ENCODE data around the gene CRYBB3.

The CRYBB3 gene

DNA sequence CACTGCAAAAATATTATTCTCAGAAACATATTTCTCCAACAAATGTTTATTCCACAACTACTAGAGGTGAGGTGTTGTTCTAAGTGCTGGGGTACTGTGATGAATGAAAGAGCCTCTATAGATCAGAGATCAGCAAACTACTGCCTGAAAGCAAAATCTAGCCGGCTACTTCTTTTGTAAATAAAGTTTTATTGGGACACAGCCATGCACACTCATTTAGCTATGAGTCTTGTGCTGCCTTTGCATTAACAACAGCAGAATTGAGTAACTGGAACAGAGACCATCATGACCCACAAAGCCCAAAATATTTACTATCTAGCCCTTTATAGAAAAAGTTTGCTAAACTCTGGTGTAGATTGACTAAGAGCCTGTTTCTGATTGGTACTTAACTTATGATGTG, 37.1 kb upstream of the CRYBB3 start:
- DNase-seq (ENCODE audit: insufficient read length, low spot score): no peak
- FAIRE-seq: no peak
- TF ChIP-seq PAX5 (IDR thresholded peaks at IDR 0.05; ENCODE audit: insufficient read depth, low read length, severe bottlenecking) (no peak), POU2F2 (IDR thresholded peaks at IDR 0.05; ENCODE audit: low read depth, low read length) (no peak), POLR2A (IDR thresholded peaks at IDR 0.05; ENCODE audit: low read depth, low read length) (no peak), TAF1 (IDR thresholded peaks at IDR 0.05; ENCODE audit: low read depth, low read length) (no peak), POLR2AphosphoS5 (IDR thresholded peaks at IDR 0.05; ENCODE audit: low read depth, low read length) (no peak), SPI1 (IDR thresholded peaks at IDR 0.05; ENCODE audit: low read depth, low read length) (no peak)

DNA sequence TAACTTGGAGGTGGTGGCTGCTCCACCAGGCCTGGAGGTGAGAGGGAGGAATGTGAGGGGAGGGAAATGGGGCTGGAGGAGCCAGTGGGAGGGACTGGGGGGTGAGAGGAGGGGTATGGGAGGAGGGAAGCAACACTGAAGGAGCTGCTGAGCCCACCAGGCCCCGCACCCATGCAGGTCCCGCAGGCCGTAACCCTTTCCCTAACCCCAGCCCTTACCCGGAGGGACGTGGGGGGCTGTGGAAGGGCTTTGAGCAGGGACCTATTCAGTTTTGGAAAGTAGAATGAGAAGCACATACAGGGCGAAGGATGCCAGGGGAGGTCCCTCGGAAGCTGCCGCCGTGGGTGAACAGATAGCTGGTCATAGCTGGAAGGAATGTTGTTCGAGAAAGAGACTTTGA, 33.9 kb upstream of the CRYBB3 start:
- TF ChIP-seq POLR2A (IDR thresholded peaks at IDR 0.05; ENCODE audit: low read depth, low read length) (no peak), POLR2AphosphoS5 (IDR thresholded peaks at IDR 0.05; ENCODE audit: low read depth, low read length) (no peak), PAX5 (IDR thresholded peaks at IDR 0.05; ENCODE audit: insufficient read depth, low read length, severe bottlenecking) (no peak), TAF1 (IDR thresholded peaks at IDR 0.05; ENCODE audit: low read depth, low read length) (no peak), SPI1 (IDR thresholded peaks at IDR 0.05; ENCODE audit: low read depth, low read length) (no peak), POU2F2 (IDR thresholded peaks at IDR 0.05; ENCODE audit: low read depth, low read length) (no peak)
- FAIRE-seq (no peak), DNase-seq (ENCODE audit: insufficient read length, low spot score) (no peak)

DNA sequence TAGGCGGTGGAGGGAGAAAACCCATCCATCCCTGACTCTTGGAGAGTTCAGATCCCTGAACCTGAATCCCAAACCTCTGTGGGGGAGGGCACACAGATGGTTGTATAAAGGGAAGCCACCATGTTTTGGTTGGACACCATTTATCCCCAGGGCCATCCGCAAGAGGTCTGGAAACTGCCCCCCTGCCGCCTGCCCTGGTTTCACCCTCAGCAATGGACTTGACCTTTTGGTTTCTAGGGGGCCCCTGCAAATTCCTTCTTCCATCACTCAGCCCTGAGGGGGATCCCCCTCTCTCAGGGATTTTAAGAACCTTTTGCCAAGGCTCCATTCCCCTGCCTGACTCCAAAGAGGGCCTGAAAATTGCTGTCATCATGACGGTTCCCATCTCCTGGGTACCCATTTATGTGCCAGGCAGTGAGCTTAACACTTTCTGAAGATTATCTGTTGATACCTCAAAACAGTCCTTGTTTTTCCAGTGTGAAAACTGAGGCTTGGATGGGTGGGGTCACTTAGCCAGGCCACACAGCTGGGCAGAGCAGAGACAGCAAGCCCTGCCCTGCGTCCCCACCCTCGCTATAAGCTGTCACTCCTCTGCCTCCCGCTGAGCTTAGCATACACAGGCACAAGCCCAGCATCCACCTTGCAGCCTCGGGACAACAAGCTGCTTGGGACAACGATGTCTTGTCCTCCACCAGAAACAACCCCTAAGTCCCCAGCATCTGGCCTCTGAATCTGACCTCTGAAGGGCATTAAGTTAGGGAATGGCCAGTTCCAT, 33.2 kb upstream of the CRYBB3 start:
- FAIRE-seq (no peak), DNase-seq (ENCODE audit: insufficient read length, low spot score) (no peak)
- TF ChIP-seq PAX5 (IDR thresholded peaks at IDR 0.05; ENCODE audit: insufficient read depth, low read length, severe bottlenecking): no peak
- no peak for TF ChIP-seq POU2F2 (IDR thresholded peaks at IDR 0.05; ENCODE audit: low read depth, low read length)
- no peak for TF ChIP-seq TAF1 (IDR thresholded peaks at IDR 0.05; ENCODE audit: low read depth, low read length)
- no peak for TF ChIP-seq POLR2AphosphoS5 (IDR thresholded peaks at IDR 0.05; ENCODE audit: low read depth, low read length)
- no peak for TF ChIP-seq SPI1 (IDR thresholded peaks at IDR 0.05; ENCODE audit: low read depth, low read length)
- TF ChIP-seq POLR2A (IDR thresholded peaks at IDR 0.05; ENCODE audit: low read depth, low read length): no peak

DNA sequence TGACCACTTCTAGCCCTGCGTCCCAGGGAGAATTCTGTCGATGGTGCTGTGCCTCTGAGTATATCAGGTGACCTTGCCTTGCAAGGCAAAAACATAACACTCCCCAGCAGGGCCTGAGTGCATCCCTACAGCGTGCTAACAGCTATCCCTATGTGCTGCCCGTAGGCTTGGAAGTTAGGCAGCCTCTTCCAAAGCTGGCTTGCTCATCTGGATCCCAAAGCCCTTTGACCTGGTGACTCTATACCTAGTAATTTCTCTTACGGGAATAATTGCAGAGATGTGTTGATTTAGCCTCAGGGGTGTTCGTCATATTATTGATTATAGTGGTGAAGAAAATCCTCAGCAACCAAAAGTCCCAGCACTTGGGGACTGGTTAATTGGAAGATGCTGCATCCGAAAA, 32.6 kb upstream of the CRYBB3 start:
- no peak for FAIRE-seq
- DNase-seq (ENCODE audit: insufficient read length, low spot score): no peak
- TF ChIP-seq PAX5 (IDR thresholded peaks at IDR 0.05; ENCODE audit: insufficient read depth, low read length, severe bottlenecking): no peak
- no peak for TF ChIP-seq POLR2AphosphoS5 (IDR thresholded peaks at IDR 0.05; ENCODE audit: low read depth, low read length)
- no peak for TF ChIP-seq SPI1 (IDR thresholded peaks at IDR 0.05; ENCODE audit: low read depth, low read length)
- no peak for TF ChIP-seq POU2F2 (IDR thresholded peaks at IDR 0.05; ENCODE audit: low read depth, low read length)
- TF ChIP-seq POLR2A (IDR thresholded peaks at IDR 0.05; ENCODE audit: low read depth, low read length): no peak
- TF ChIP-seq TAF1 (IDR thresholded peaks at IDR 0.05; ENCODE audit: low read depth, low read length): no peak

DNA sequence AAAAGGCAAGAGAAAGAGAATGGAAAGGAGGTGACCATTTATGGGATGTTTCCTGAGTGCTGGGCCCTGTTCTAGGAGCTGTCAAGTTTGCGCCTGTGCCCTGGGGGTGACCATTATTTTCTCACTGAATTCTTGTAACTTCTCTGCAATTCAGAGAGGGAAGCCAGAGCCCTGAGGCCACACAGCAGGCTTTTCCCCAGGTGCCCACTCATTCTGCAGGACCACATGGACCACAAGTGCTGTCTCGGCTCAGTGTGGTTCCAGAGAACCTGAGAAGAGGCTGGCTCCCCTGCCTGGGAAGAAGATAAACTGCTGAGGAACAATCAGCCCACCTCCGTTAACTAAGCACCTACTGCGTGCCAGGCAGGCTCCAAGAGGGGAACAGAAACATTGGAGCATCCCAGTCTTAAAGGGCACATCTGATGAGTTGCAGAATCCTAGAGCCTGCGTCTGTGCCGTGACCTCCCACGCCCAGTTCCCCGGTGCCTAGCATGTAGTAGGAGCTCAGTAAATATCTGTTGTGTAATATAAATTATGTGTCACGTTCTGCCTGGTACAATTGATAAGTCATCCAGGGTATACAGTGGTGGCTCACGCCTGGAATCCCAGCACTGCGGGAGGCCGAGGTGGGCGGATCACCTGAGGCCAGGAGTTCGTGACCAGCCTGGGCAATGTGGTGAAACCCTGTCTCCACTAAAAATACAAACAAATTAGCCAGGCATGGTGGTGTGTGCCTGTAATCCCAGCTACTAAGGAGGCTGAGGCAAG, 31.6 kb upstream of the CRYBB3 start:
- no peak for TF ChIP-seq PAX5 (IDR thresholded peaks at IDR 0.05; ENCODE audit: insufficient read depth, low read length, severe bottlenecking)
- no peak for TF ChIP-seq TAF1 (IDR thresholded peaks at IDR 0.05; ENCODE audit: low read depth, low read length)
- TF ChIP-seq POU2F2 (IDR thresholded peaks at IDR 0.05; ENCODE audit: low read depth, low read length): no peak
- TF ChIP-seq SPI1 (IDR thresholded peaks at IDR 0.05; ENCODE audit: low read depth, low read length): no peak
- TF ChIP-seq POLR2A (IDR thresholded peaks at IDR 0.05; ENCODE audit: low read depth, low read length): no peak
- TF ChIP-seq POLR2AphosphoS5 (IDR thresholded peaks at IDR 0.05; ENCODE audit: low read depth, low read length): no peak
- no peak for DNase-seq (ENCODE audit: insufficient read length, low spot score)
- no peak for FAIRE-seq

DNA sequence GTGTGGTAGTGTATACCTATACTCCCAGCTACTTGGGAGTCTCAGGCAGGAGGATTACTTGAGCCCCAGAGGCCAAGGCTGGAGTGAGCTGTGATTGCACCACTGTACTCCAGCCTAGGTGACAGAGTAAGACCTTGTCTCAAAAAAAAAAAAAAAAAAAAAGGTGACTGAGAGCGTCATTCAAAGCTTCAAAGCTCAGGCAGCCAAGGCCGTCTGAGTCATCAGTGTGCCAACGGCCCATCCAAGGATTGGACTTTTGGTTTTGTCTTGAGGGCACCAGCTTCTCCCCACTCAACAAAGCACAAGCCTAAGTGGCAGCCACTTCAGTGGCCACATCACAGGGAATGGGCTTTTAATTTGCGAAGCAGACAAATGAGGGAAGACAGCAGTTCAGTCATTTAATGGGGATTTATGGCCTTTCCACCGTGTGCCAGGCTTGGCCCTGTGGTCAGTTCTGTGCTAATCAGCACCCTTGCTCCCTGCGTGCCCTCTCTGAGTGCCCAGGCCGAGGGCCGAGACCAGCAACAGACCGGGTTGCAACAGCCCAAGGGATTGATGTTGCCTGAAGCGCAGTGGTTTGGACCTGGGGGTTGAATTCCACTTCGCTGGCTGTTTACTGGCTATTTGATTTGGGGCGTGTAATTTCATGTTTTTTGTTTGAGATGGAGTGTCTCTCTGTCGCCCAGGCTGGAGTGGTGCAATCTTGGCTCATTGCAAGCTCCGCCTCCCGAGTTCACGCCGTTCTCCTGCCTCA, 30.2 kb upstream of the CRYBB3 start:
- no peak for FAIRE-seq
- DNase-seq (ENCODE audit: insufficient read length, low spot score): no peak
- no peak for TF ChIP-seq POLR2A (IDR thresholded peaks at IDR 0.05; ENCODE audit: low read depth, low read length)
- TF ChIP-seq PAX5 (IDR thresholded peaks at IDR 0.05; ENCODE audit: insufficient read depth, low read length, severe bottlenecking): no peak

DNA sequence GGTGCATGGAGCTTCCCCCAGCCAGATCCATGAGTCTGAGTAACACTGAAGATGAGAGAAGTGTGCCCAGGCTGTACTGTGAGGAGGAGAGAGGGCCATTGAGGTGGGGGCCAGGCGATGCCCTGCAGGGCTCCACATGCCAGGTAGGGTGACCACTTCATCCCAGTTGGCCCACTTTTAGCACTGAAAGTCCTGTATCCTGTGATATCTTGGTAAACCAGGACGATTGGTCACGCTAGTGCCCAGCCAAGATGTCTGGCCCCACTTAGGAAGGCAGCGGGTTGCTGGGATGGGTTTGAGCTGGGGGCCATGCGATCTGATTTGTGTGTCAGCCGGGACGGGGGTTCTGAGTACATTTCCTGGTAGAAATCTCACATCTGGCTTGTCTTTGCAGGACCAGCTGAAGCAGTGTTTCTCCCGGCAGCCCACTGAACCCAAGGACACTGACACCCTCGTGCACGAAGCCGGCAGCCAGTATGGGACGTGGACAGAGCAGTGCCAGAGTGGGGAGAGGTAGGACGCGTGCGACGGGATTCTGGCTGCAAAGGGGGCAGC, 29.2 kb upstream of the CRYBB3 start:
- no peak for FAIRE-seq
- no peak for DNase-seq (ENCODE audit: insufficient read length, low spot score)
- no peak for TF ChIP-seq PAX5 (IDR thresholded peaks at IDR 0.05; ENCODE audit: insufficient read depth, low read length, severe bottlenecking)

DNA sequence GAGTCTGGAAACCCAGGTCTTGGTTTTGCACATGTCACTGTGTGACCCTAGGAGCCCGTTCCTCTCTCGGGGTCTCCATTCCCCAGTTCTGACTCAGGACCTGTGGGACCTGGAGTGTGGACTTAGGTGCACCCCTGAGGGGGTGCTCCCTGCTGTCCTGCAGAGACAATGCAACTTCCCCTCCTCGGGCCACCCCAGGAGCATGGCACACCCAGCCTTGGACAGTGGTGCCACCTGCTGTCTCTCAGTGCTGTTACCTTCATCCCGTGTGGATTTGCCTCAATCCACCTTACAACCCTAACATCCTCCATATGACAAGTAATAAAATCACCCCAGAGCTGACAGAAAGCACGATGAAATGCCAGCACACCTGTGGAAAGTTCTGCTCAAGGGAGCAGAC, 27.5 kb upstream of the CRYBB3 start:
- TF ChIP-seq SPI1 (IDR thresholded peaks at IDR 0.05; ENCODE audit: low read depth, low read length) (no peak), PAX5 (IDR thresholded peaks at IDR 0.05; ENCODE audit: insufficient read depth, low read length, severe bottlenecking) (no peak), TAF1 (IDR thresholded peaks at IDR 0.05; ENCODE audit: low read depth, low read length) (no peak)
- DNase-seq (ENCODE audit: insufficient read length, low spot score) (no peak), FAIRE-seq (no peak)

DNA sequence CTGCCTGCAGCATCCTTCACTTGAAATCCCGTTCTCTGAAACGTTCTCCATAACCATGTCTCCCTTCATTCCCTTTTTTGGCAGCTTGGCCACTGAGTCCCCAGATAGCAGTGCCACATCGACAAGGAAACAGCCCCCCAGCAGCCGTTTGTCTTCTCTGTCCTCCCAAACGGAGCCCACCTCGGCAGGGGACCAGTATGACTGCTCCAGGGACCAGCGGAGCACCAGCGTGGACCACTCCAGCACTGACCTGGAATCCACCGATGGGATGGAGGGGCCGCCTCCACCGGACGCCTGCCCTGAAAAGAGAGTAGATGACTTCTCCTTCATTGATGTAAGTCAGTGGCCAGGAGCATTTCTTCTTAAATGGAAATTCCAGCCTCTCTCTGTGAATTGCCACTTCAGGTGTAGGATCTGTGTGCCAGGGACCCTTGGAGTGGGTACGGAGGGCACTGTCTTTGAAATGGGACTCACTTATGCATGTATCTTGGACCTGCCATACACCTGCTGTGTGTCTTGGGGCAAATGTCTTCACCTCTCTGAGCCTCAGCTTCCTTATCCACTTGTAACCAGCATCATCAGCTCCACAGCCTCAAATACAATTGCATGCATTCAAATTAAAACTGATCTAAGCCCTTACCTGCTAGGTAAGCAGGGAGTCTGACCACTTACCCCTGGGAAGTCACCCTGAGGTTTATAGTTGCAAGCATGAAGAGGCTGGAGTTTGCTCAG, 25.3 kb upstream of the CRYBB3 start:
- TF ChIP-seq POLR2A (IDR thresholded peaks at IDR 0.05; ENCODE audit: low read depth, low read length) (no peak), PAX5 (IDR thresholded peaks at IDR 0.05; ENCODE audit: insufficient read depth, low read length, severe bottlenecking) (no peak), SPI1 (IDR thresholded peaks at IDR 0.05; ENCODE audit: low read depth, low read length) (no peak), TAF1 (IDR thresholded peaks at IDR 0.05; ENCODE audit: low read depth, low read length) (no peak), POU2F2 (IDR thresholded peaks at IDR 0.05; ENCODE audit: low read depth, low read length) (no peak), POLR2AphosphoS5 (IDR thresholded peaks at IDR 0.05; ENCODE audit: low read depth, low read length) (no peak)
- DNase-seq (ENCODE audit: insufficient read length, low spot score) (no peak), FAIRE-seq (no peak)
